Measurements from ENCODE around the gene RBM23. TPM values are rescaled to one million over a fixed set of nuclear protein-coding genes. Genes with fewer than 3 reads are reported as not detected.

The RBM23 gene
- total and polyA plus RNA-seq, 9 of the 15 experiments (the other 6 are each of a cell fraction or from before 2014, with no cell fraction given) = 46.0 to 102 (median 58.5) TPM

- peak; percentile 10; the same call in 1 of the 2 replicates for TF ChIP-seq NFIC (IDR thresholded peaks at IDR 0.05)
- TF ChIP-seq REST (IDR thresholded peaks at IDR 0.05; ENCODE audit: borderline replicate concordance) = no peak
- 0 out of 2 replicates have a peak, but pooled peaks have one; percentile 34 for TF ChIP-seq REST (CRISPR knock-in tag; IDR thresholded peaks at IDR 0.05; ENCODE audit: low read depth)
- no peak for TF ChIP-seq FOXJ3 (CRISPR knock-in tag; IDR thresholded peaks at IDR 0.05)
- no peak for TF ChIP-seq CTCFL (IDR thresholded peaks at IDR 0.05; ENCODE audit: borderline replicate concordance, insufficient read depth, low read depth, low read length, poor library complexity, severe bottlenecking)
- TF ChIP-seq MEF2D (tag; conservative IDR thresholded peaks at IDR 0.05; ENCODE audit: low read depth) = no peak
- no peak for TF ChIP-seq ZNF589 (CRISPR knock-in tag; IDR thresholded peaks at IDR 0.05; ENCODE audit: low read depth)
- peak; percentile 77 for TF ChIP-seq PHF20 (IDR thresholded peaks at IDR 0.05; ENCODE audit: partially characterized antibody)
- peak; percentile 71; the same call in 1 of the 2 replicates for TF ChIP-seq CEBPB (tag; IDR thresholded peaks at IDR 0.05)
- TF ChIP-seq CREB1 (IDR thresholded peaks at IDR 0.05) = peak; percentile 100
- TF ChIP-seq CREB1 (CRISPR knock-in tag; IDR thresholded peaks at IDR 0.05) = peak; percentile 99
- no peak for TF ChIP-seq ELF2 (CRISPR knock-in tag; IDR thresholded peaks at IDR 0.05)
- TF ChIP-seq NCOA6 (IDR thresholded peaks at IDR 0.05) = no peak
- TF ChIP-seq SAFB (IDR thresholded peaks at IDR 0.05; ENCODE audit: borderline replicate concordance, low read depth, low read length) = no peak
- no peak for TF ChIP-seq FIP1L1 (IDR thresholded peaks at IDR 0.05; ENCODE audit: low read depth, low read length, poor library complexity, severe bottlenecking)
- no peak for TF ChIP-seq CAMTA2 (CRISPR knock-in tag; conservative IDR thresholded peaks at IDR 0.05)
- TF ChIP-seq ZNF699 (CRISPR knock-in tag; IDR thresholded peaks at IDR 0.05; ENCODE audit: insufficient replicate concordance) = no peak
- no peak for TF ChIP-seq ZNF57 (CRISPR knock-in tag; IDR thresholded peaks at IDR 0.05)
- TF ChIP-seq TRIM24 (IDR thresholded peaks at IDR 0.05) = no peak
- TF ChIP-seq PML (IDR thresholded peaks at IDR 0.05; ENCODE audit: low read length) = peak; percentile 76
- TF ChIP-seq HNRNPUL1 (IDR thresholded peaks at IDR 0.05; ENCODE audit: low read length) = no peak
Measured at GRCh38 chr14:22918804-22919600, at the start of gene RBM23 (continued).

Data from K562 (cell line).